Camera-type eye (tissue), 1 donor: ENCODE measurements around the gene CEBPG. TPM values are rescaled to one million over a fixed set of nuclear protein-coding genes. Genes with fewer than 3 reads are reported as not detected.

Experiments used
- total RNA-seq: library from RNA; depleted of rRNA; stranded (reverse); fragments of >200 nt; gene quantifications from one replicate; pipeline ENCODE4 v1.2.3, GENCODE V29; 2014

CEBPG gene
- 38.2 TPM for total RNA-seq

DNA sequence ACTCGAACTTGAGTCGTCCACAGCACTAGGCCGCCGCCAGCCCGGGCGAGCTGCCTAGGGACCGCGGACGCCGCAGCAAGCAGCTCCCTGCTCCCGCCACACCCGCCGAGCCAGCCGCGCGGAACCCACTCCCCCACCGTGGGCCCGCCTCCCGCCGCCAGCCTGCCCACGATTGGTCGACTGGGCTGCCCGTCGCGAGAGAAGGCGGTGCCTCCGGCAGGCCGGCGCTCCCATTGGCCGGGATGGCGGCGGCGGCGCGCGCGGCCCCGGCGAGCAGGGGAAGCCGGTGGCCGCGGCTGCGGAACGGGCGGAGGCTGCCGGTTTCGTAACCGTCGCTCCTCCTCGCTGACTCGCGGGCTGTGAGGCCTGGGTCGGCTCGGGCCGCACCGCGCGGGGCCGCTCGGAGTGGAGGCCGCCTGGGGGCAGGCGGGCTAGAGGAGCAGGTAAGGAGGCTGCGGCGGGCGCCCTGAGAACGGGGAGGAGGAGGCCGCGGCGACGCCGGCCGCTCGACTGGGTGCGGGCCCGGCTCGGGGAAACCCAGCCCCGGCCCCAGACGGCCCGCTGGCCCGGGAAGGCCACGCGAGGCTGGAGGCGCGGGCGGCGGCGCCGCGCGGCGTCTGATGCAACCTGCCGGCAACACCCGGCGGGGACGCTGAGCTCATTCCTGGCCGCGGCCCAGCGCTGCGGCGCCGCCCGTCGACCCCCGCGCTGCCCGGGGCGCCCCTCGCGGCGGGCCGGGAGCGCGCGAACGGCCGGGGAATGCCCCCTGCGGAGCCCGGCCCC, at the start of gene CEBPG:
TSS of gene CEBPG (plus strand) at position 257 of the 783 bp plus-strand sequence. CDS start 5,531 bp downstream, outside the sequence.

Other genes with a start within 250 kb of the CEBPG start
- gene WDR88, start 241.6 kb upstream of the CEBPG start, total RNA-seq, result not detected
- 40.1 TPM for gene LRP3, start 179.4 kb upstream of the CEBPG start, total RNA-seq
- 1.6 TPM for gene SLC7A10, start 147.9 kb upstream of the CEBPG start, total RNA-seq
- 3.5 TPM for gene CEBPA, start 71.2 kb upstream of the CEBPG start, total RNA-seq
- 34.9 TPM for gene PEPD, start 148.1 kb downstream of the CEBPG start, total RNA-seq
- gene CHST8, start 248.2 kb downstream of the CEBPG start, total RNA-seq, result 3.8 TPM